ENCODE results near the gene DST. TPM values are rescaled to one million over a fixed set of nuclear protein-coding genes. Genes with fewer than 3 reads are reported as not detected.

DST gene
- total and polyA plus RNA-seq, 2 of the 4 experiments (the other 2 are of a cell fraction): 97.7 to 452 TPM

- H3K56ac ChIP-seq (ENCODE audit: extremely low read depth, insufficient read depth, low read length): no peak overlapping the region
- no peaks in the 10 kb centered on the region for H4K20me1 ChIP-seq (ENCODE audit: insufficient read depth, low read length)
- H3K9me1 ChIP-seq (ENCODE audit: insufficient read depth, low read length): peaks cover 6% of the 10 kb centered on the region
- H3K4me1 ChIP-seq (ENCODE audit: control insufficient read depth, insufficient read depth, low read length): no peaks in the 10 kb centered on the region
- DNase-seq (peak; percentile 35), ATAC-seq (ENCODE audit: low read depth) (no peak; the same call in 1 of the 2 replicates)
- H3K4me2 ChIP-seq (ENCODE audit: low read depth, low read length): no peak overlapping the region
- peaks cover 20 to 22% of the 10 kb centered on the region in 2 experiments for H3K79me1 ChIP-seq (ENCODE audit: low read depth in 1 of 2, low read length in 2 of 2)
- H3K18ac ChIP-seq (ENCODE audit: low read depth, low read length): no peak overlapping the region
- H4K5ac ChIP-seq (ENCODE audit: low read depth, low read length): no peak overlapping the region
- no peak overlapping the region for H2BK15ac ChIP-seq (ENCODE audit: low read depth, low read length)
- H4K8ac ChIP-seq (ENCODE audit: low read depth in 2 of 2, low read length in 2 of 2): no peak overlapping the region
- no peak overlapping the region for H2AK9ac ChIP-seq (replicated peaks; ENCODE audit: low read depth, low read length, poor library complexity)
- H4K91ac ChIP-seq (ENCODE audit: insufficient read depth, low read depth, low read length): no peak overlapping the region
- H3K9ac ChIP-seq (ENCODE audit: low read depth, low read length): no peak overlapping the region
- no peak overlapping the region for H2AFZ ChIP-seq (replicated peaks; ENCODE audit: low read length, poor library complexity)
- H3K27me3 ChIP-seq (ENCODE audit: control insufficient read depth, insufficient read depth, low read length): no peaks in the 10 kb centered on the region
- no peak overlapping the region; the same call in 1 of the 2 replicates for H3K23ac ChIP-seq (ENCODE audit: low read depth, low read length)
- no peak overlapping the region for H3K4ac ChIP-seq (ENCODE audit: low read depth, low read length)
- dilution Hi-C loops (cut with HindIII; ENCODE audit: low sequenced_read_pairs, unreplicated experiment) (no loop called here), in situ Hi-C loops (cut with MboI; ENCODE audit: low sequenced_read_pairs) (no loop called here), intact Hi-C loops (cut with micrococcal nuclease) (no loop called here)
- H3K14ac ChIP-seq (replicated peaks; ENCODE audit: low read depth, low read length): no peak overlapping the region
- BruUV-seq (replicated peaks): no TSS peak
- H3K9me3 ChIP-seq (ENCODE audit: control insufficient read depth, insufficient read depth, low read length): no peaks in the 10 kb centered on the region; the same call in 1 of the 2 replicates
- ChIA-PET CTCF (interaction anchor here (0.7 kb wide), 1 partner anchor 26 kb away, joined by 3 read pairs; no protein-coding TSS in a partner anchor), POLR2A (ENCODE audit: unreplicated experiment) (no interaction called here)
- no peak overlapping the region for H3K27ac ChIP-seq (ENCODE audit: insufficient read depth, low read length)
- H2BK20ac ChIP-seq (ENCODE audit: low read depth, low read length): no peak overlapping the region
- no peak for TF ChIP-seq POLR2A (IDR thresholded peaks at IDR 0.05; ENCODE audit: low read depth, low read length)
- TF ChIP-seq ELK1 (IDR thresholded peaks at IDR 0.05; ENCODE audit: borderline replicate concordance, low read depth, low read length): no peak
- TF ChIP-seq MAFK (IDR thresholded peaks at IDR 0.05; ENCODE audit: low read depth, low read length): no peak
- no peak for TF ChIP-seq CTCF (conservative IDR thresholded peaks at IDR 0.05; ENCODE audit: low read depth, low read length)
- TF ChIP-seq MAZ (IDR thresholded peaks at IDR 0.05; ENCODE audit: borderline replicate concordance, low read depth, low read length): no peak
- TF ChIP-seq RCOR1 (IDR thresholded peaks at IDR 0.05; ENCODE audit: insufficient replicate concordance, low read length): no peak
- TF ChIP-seq USF2 (IDR thresholded peaks at IDR 0.05; ENCODE audit: low read depth, low read length): no peak
- no peak for TF ChIP-seq SMC3 (IDR thresholded peaks at IDR 0.05; ENCODE audit: low read depth, low read length)
- TF ChIP-seq FOS (IDR thresholded peaks at IDR 0.05; ENCODE audit: low read depth, low read length): no peak
- no peak for TF ChIP-seq CHD1 (IDR thresholded peaks at IDR 0.05; ENCODE audit: low read depth, low read length)
- TF ChIP-seq CEBPB (IDR thresholded peaks at IDR 0.05; ENCODE audit: low read depth, low read length): no peak
- TF ChIP-seq RFX5 (IDR thresholded peaks at IDR 0.05; ENCODE audit: low read depth, low read length): no peak
- no peak for TF ChIP-seq BHLHE40 (IDR thresholded peaks at IDR 0.05; ENCODE audit: low read depth, low read length)
- TF ChIP-seq RAD21 (IDR thresholded peaks at IDR 0.05; ENCODE audit: low read length): no peak
- no peak for TF ChIP-seq NFE2L2 (IDR thresholded peaks at IDR 0.05; ENCODE audit: low read depth, low read length)
- no peak for TF ChIP-seq MXI1 (IDR thresholded peaks at IDR 0.05; ENCODE audit: borderline replicate concordance, low read depth, low read length)
- H2BK120ac ChIP-seq (ENCODE audit: low read depth, low read length): no peak overlapping the region
- peaks cover 26% of the 10 kb centered on the region for H3K36me3 ChIP-seq (ENCODE audit: control insufficient read depth, insufficient read depth, low read length)
- H3K4me3 ChIP-seq (ENCODE audit: insufficient read depth, low read depth, low read length): no peak overlapping the region
- peak overlapping the region; percentile 24 for H2BK5ac ChIP-seq (ENCODE audit: low read depth, low read length, poor library complexity, severe bottlenecking)
- no peak overlapping the region for H2AK5ac ChIP-seq (ENCODE audit: low read depth, low read length)
Measured at GRCh38 chr6:56499095-56499494, 143.6 kb downstream of the DST start.
